ENCODE measurements around the gene PPFIBP2. TPM values are rescaled to one million over a fixed set of nuclear protein-coding genes. Genes with fewer than 3 reads are reported as not detected.

PPFIBP2 gene
- total RNA-seq, 2 experiments from 2014 or later, result 102 to 182 TPM

DNA sequence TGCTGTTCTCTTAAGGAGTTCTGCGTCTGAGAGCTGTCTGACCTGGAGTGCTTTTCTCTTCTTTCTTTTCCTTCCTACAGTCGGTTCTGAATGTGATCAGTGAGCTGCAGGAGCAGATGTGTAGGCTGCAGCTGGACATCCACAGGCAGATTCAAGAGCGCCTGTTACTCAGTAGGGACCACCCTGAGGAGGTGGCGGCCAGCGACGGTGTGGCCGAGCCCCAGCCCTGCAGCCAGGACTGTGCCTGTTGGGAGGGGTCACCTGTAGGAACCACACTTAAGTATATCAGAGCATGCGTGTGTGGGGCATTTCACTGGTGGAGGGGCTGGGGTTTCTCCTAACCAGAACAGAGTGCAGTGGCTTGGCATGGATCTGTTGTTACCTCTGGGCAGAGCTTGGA, 103.2 kb downstream of the PPFIBP2 start:
- CTCF ChIA-PET (ENCODE audit: unreplicated experiment), result no interaction called here
- no TSS peak for BruUV-seq (replicated peaks)

DNA sequence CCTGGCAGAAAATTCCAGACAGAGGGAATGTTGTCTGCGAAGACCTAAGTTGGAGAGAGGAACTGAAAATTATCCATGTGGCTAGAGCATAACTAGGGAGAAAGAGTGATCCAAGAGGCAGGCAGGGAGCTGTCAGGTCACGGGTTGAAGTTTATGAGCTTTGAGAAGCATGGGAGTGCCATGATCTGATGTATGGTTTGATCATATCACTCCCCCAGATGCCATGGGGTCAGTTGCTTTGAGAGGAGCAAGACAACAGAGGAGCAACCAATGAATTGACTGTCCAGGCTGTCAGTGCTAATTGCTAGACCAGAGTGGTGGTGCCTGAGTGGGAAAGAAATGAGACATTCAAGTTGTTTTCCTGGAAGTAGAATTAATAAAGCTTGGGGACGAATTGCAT, 105.5 kb downstream of the PPFIBP2 start:
- H3K4me2 ChIP-seq (ENCODE audit: low read length), result no peak overlapping the region
- no peak for DNase-seq (ENCODE audit: low spot score)
- H3K79me2 ChIP-seq (ENCODE audit: insufficient read depth, low read depth, low read length), result no peaks in the 10 kb centered on the region
- POLR2A ChIA-PET, result interaction anchor here (1.2 kb wide), 1 partner anchor 18 kb away, joined by 3 read pairs; no protein-coding TSS in a partner anchor
- no peak overlapping the region for H2AFZ ChIP-seq (ENCODE audit: low read length)
- H3K27ac ChIP-seq (ENCODE audit: low read depth, low read length, poor library complexity, severe bottlenecking), result no peak overlapping the region
- no peaks in the 10 kb centered on the region for H3K4me1 ChIP-seq (ENCODE audit: insufficient read depth, low read length, poor library complexity, severe bottlenecking)
- peaks cover 86% of the 10 kb centered on the region for H3K36me3 ChIP-seq (ENCODE audit: insufficient read depth, low read length)
- H4K20me1 ChIP-seq (ENCODE audit: insufficient read depth, low read length), result no peaks in the 10 kb centered on the region
- TF ChIP-seq, protein P1, sequence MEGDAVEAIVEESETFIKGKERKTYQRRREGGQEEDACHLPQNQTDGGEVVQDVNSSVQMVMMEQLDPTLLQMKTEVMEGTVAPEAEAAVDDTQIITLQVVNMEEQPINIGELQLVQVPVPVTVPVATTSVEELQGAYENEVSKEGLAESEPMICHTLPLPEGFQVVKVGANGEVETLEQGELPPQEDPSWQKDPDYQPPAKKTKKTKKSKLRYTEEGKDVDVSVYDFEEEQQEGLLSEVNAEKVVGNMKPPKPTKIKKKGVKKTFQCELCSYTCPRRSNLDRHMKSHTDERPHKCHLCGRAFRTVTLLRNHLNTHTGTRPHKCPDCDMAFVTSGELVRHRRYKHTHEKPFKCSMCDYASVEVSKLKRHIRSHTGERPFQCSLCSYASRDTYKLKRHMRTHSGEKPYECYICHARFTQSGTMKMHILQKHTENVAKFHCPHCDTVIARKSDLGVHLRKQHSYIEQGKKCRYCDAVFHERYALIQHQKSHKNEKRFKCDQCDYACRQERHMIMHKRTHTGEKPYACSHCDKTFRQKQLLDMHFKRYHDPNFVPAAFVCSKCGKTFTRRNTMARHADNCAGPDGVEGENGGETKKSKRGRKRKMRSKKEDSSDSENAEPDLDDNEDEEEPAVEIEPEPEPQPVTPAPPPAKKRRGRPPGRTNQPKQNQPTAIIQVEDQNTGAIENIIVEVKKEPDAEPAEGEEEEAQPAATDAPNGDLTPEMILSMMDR (conservative IDR thresholded peaks at IDR 0.05; ENCODE audit: low read length), result no peak
- TF ChIP-seq EZH2phosphoT487 (IDR thresholded peaks at IDR 0.05; ENCODE audit: borderline replicate concordance, low read depth, low read length), result no peak
- H3K4me3 ChIP-seq (ENCODE audit: low read depth, low read length, poor library complexity, severe bottlenecking), result no peak overlapping the region
- CTCF ChIA-PET (ENCODE audit: unreplicated experiment), result no interaction called here
- intact Hi-C loops (cut with micrococcal nuclease; ENCODE audit: unreplicated experiment), result no loop called here
- H3K9me2 ChIP-seq (ENCODE audit: insufficient read depth, low read length), result no peaks in the 10 kb centered on the region
- BruUV-seq (replicated peaks), result no TSS peak
- no peaks in the 10 kb centered on the region for H3K9me3 ChIP-seq (ENCODE audit: low read length)

More for the DNA sequence above, 103.2 kb downstream of the PPFIBP2 start:
- H3K4me1 ChIP-seq (ENCODE audit: insufficient read depth, low read length, poor library complexity, severe bottlenecking), result no peaks in the 10 kb centered on the region
- no peak for TF ChIP-seq EZH2phosphoT487 (IDR thresholded peaks at IDR 0.05; ENCODE audit: borderline replicate concordance, low read depth, low read length)
- TF ChIP-seq, protein P1 (conservative IDR thresholded peaks at IDR 0.05; ENCODE audit: low read length), result no peak
- no peak overlapping the region for H2AFZ ChIP-seq (ENCODE audit: low read length)
- H3K4me3 ChIP-seq (ENCODE audit: low read depth, low read length, poor library complexity, severe bottlenecking), result no peak overlapping the region
- POLR2A ChIA-PET, result no interaction called here
- intact Hi-C loops (cut with micrococcal nuclease; ENCODE audit: unreplicated experiment), result no loop called here
- DNase-seq (ENCODE audit: low spot score), result no peak
- peaks cover 86% of the 10 kb centered on the region for H3K36me3 ChIP-seq (ENCODE audit: insufficient read depth, low read length)
- H3K9me2 ChIP-seq (ENCODE audit: insufficient read depth, low read length), result no peaks in the 10 kb centered on the region
- H3K9me3 ChIP-seq (ENCODE audit: low read length), result no peaks in the 10 kb centered on the region
- no peaks in the 10 kb centered on the region for H3K79me2 ChIP-seq (ENCODE audit: insufficient read depth, low read depth, low read length)
- no peak overlapping the region for H3K27ac ChIP-seq (ENCODE audit: low read depth, low read length, poor library complexity, severe bottlenecking)
- H3K4me2 ChIP-seq (ENCODE audit: low read length), result no peak overlapping the region
- no peaks in the 10 kb centered on the region for H4K20me1 ChIP-seq (ENCODE audit: insufficient read depth, low read length)

DNA sequence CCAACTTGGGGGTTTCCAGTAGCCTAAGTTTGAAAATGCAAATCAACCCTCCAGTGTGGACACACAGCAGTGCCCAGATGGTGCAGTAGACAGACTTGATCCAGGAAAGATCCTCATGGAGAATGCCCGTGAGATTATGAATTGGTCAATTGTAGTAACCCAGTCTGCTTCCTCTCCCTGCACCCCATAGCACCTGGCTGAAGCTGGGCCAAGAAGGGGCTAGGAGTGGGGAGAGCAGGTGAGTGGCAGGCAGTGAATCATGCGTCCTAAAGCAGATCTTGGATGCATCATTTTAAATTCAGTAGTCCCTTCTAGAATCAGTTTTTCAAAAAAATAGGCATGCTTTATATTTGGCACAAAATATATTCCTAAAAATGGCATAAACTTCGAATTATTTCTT, 107.3 kb downstream of the PPFIBP2 start:
- Histone ChIP-seq H3K4me1 (ENCODE audit: insufficient read depth, low read length, poor library complexity, severe bottlenecking) (no peaks in the 10 kb centered on the region), H3K9me2 (ENCODE audit: insufficient read depth, low read length) (no peaks in the 10 kb centered on the region), H3K79me2 (ENCODE audit: insufficient read depth, low read depth, low read length) (no peaks in the 10 kb centered on the region), H2AFZ (ENCODE audit: low read length) (no peak overlapping the region), H3K27ac (ENCODE audit: low read depth, low read length, poor library complexity, severe bottlenecking) (no peak overlapping the region), H3K4me2 (ENCODE audit: low read length) (no peak overlapping the region), H4K20me1 (ENCODE audit: insufficient read depth, low read length) (no peaks in the 10 kb centered on the region), H3K4me3 (ENCODE audit: low read depth, low read length, poor library complexity, severe bottlenecking) (no peak overlapping the region), H3K36me3 (ENCODE audit: insufficient read depth, low read length) (peaks cover 88% of the 10 kb centered on the region), H3K9me3 (ENCODE audit: low read length) (no peaks in the 10 kb centered on the region)
- DNase-seq (ENCODE audit: low spot score), result no peak
- ChIA-PET POLR2A (no interaction called here), CTCF (ENCODE audit: unreplicated experiment) (interaction anchor here (0.6 kb wide), 1 partner anchor 832 kb away, joined by 3 read pairs; no protein-coding TSS in a partner anchor)
- TF ChIP-seq EZH2phosphoT487 (IDR thresholded peaks at IDR 0.05; ENCODE audit: borderline replicate concordance, low read depth, low read length), result no peak
- TF ChIP-seq, protein P1 (conservative IDR thresholded peaks at IDR 0.05; ENCODE audit: low read length), result no peak
- BruUV-seq (replicated peaks), result no TSS peak
- intact Hi-C loops (cut with micrococcal nuclease; ENCODE audit: unreplicated experiment), result no loop called here
